K562 (cell line): ENCODE measurements around the gene QRFP. TPM values are rescaled to one million over a fixed set of nuclear protein-coding genes. Genes with fewer than 3 reads are reported as not detected.

ENCODE experiments used
- ATAC-seq: fragments of 200-7000 bp; cut with Tn5 transposase; 3 replicates; pipeline ENCODE4 v1.9.1; 2020; ENCODE audit warnings: moderate library complexity
- BruUV-seq: library from RNA; stranded (reverse); fragments of 400-500 nt; replicated peaks from 2 replicates; lab custom pipeline; 2021; lab: Mats Ljungman, UMichigan
- CTCF ChIA-PET: fragments of 300-600 bp; formaldehyde crosslinking; extraction: SDS; loops from one replicate; lab custom pipeline; 2021; ENCODE audit warnings: low intra/inter-chr PET ratio; lab: Yijun Ruan, JAX
- POLR2A ChIA-PET: fragments of 300-600, 350-650 bp; sonication (Branson Sonifier 250); formaldehyde crosslinking; extraction: SDS; loops from one replicate; lab custom pipeline; 2021; ENCODE audit warnings: antibody characterized with exemption, inconsistent platforms; lab: Yijun Ruan, JAX
- DNase-seq, 4 experiments: peaks; one replicate each; pipeline versions ENCODE4 v3.0.0 to v3.0.0-alpha.2; 2011 to 2018; ENCODE audit warnings: low spot score in 3 of 4, mixed read lengths in 3 of 4; ENCODE audit errors: extremely low read depth in 1 of 4
- FAIRE-seq: peaks from 2 replicates; lab custom pipeline; 2011; peaks lifted over from hg19 to GRCh38; lab: Jason Lieb, UNC
- H2AFZ ChIP-seq: 2 replicates; pipeline ENCODE4 v1.6.0; 2011; ENCODE audit warnings: low read depth, low read length, control low read depth, inconsistent platforms
- H3K27ac ChIP-seq: fragments of 200-600 bp; 3 replicates; pipeline ENCODE4 v1.8.0; 2011; ENCODE audit warnings: low read depth, mild to moderate bottlenecking, control low read depth, inconsistent platforms, low read length, moderate library complexity, mixed read lengths; ENCODE audit errors: extremely low read depth
- H3K27me3 ChIP-seq, 2 experiments: fragments of 300-600 bp in 1 of 2; 2 replicates in 1 of 2; 3 replicates in 1 of 2; pipeline versions ENCODE4 v1.6.0 to v1.8.0; 2011; ENCODE audit warnings: inconsistent platforms in 2 of 2, low read length in 2 of 2, mild to moderate bottlenecking in 1 of 2, mixed read lengths in 1 of 2, moderate library complexity in 1 of 2; ENCODE audit not compliant: control insufficient read depth in 2 of 2, insufficient read depth in 2 of 2
- H3K36me3 ChIP-seq: fragments of 300-600 bp; 3 replicates; pipeline ENCODE4 v1.8.0; 2011; ENCODE audit warnings: mild to moderate bottlenecking, low read length, inconsistent platforms; ENCODE audit not compliant: control insufficient read depth, insufficient read depth
- H3K4me1 ChIP-seq, 2 experiments: fragments of 200-600 bp in 1 of 2; replicated peaks in 1 of 2; 2 replicates in 1 of 2; 3 replicates in 1 of 2; pipeline versions ENCODE4 v1.5.1 to v1.8.0; 2011; ENCODE audit warnings: inconsistent platforms in 2 of 2, low read length in 2 of 2, mild to moderate bottlenecking in 1 of 2, mixed read lengths in 1 of 2, moderate library complexity in 1 of 2; ENCODE audit not compliant: control insufficient read depth in 2 of 2, insufficient read depth in 2 of 2
- H3K4me2 ChIP-seq: 2 replicates; pipeline ENCODE4 v1.6.1; 2011; ENCODE audit warnings: low read length, control low read depth, inconsistent platforms, mixed read lengths; ENCODE audit not compliant: insufficient read depth
- H3K4me3 ChIP-seq: fragments of 200-600 bp; sonication (generic), shearing (Covaris generic); 2 replicates; pipeline ENCODE4 v1.5.1; 2016; ENCODE audit warnings: control low read depth, inconsistent platforms
- H3K79me2 ChIP-seq: fragments of 200-600 bp; 3 replicates; pipeline ENCODE4 v1.8.0; 2011; ENCODE audit warnings: low read length, inconsistent platforms; ENCODE audit not compliant: control insufficient read depth, insufficient read depth
- H3K9ac ChIP-seq, 2 experiments: 2 replicates each; pipeline versions ENCODE4 v1.6.0 to v1.6.1; 2011; ENCODE audit warnings: low read depth in 2 of 2, low read length in 2 of 2, control low read depth in 1 of 2, inconsistent platforms in 1 of 2, mild to moderate bottlenecking in 1 of 2, mixed read lengths in 1 of 2; ENCODE audit not compliant: insufficient read depth in 1 of 2
- H3K9me1 ChIP-seq: one replicate; pipeline ENCODE4 v1.6.0; 2011; ENCODE audit warnings: inconsistent platforms, mild to moderate bottlenecking, low read length, moderate library complexity; ENCODE audit not compliant: control insufficient read depth, insufficient read depth
- H3K9me3 ChIP-seq: replicated peaks from 2 replicates; pipeline ENCODE4 v1.5.1; 2011; ENCODE audit warnings: low read depth, low read length, inconsistent platforms; ENCODE audit not compliant: control insufficient read depth, insufficient read depth
- H4K20me1 ChIP-seq: replicated peaks from 2 replicates; pipeline ENCODE4 v1.6.1; 2011; ENCODE audit warnings: low read length, inconsistent platforms, mixed read lengths; ENCODE audit not compliant: control insufficient read depth, insufficient read depth
- NR3C1 ChIP-seq: sonication (generic); formaldehyde crosslinking; IDR thresholded peaks from 2 replicates; pipeline ENCODE4 v1.8.1; 2022; ENCODE audit warnings: missing genetic modification reagents
- WGBS: fragments of 100-300 bp; shearing (Covaris generic); methylation state at CpG from one replicate; pipeline ENCODE4 v1.1.6; 2016; ENCODE audit warnings: low coverage, mixed read lengths; ENCODE audit not compliant: insufficient coverage; ENCODE audit errors: missing lambda C conversion rate; 5-methylcytosine and 5-hydroxymethylcytosine counted together
- in situ Hi-C: fragments of 300-500 bp; cut with MboI; formaldehyde crosslinking; loops from 4 replicates; pipeline ENCODE4 v1.15.0; 2018; ENCODE audit warnings: inconsistent platforms, mixed read lengths
- intact Hi-C: fragments of 100-400 bp; cut with micrococcal nuclease; formaldehyde crosslinking; loops from 2 replicates; pipeline ENCODE4 v1.14.2; 2022
- polyA plus RNA-seq, 8 experiments: library from polyadenylated mRNA; depleted of rRNA in 4 of 8; stranded (reverse) in 5 of 8; unstranded in 3 of 8; fragments of >200 nt; fragmentation: Nextera tagmentation in 2 of 8; fragmentation: Illumina TruSeq in 1 of 8; extraction: Ambion mirVana in 2 of 8; extraction: Trizol in 1 of 8; gene quantifications; 2 replicates each; pipeline versions ENCODE4 v1.2.1 to v1.2.3, GENCODE V29; 2011 to 2014; ENCODE audit warnings: inconsistent platforms in 1 of 8, missing spikeins in 1 of 8
- total RNA-seq, 7 experiments: library from RNA; depleted of rRNA in 6 of 7; stranded (reverse); fragments of >200 nt in 6 of 7; fragmentation: Illumina TruSeq in 2 of 7; extraction: Trizol in 2 of 7; gene quantifications; 2 replicates each; pipeline versions ENCODE4 v1.2.1 to v1.2.3, GENCODE V29; 2011 to 2021; ENCODE audit warnings: low replicate concordance in 1 of 7
- TF ChIP-seq, protein P1 (sequence below): sonication (generic); formaldehyde crosslinking; IDR thresholded peaks from 2 replicates; pipeline ENCODE4 v1.8.1; 2023; ENCODE audit warnings: mild to moderate bottlenecking, missing genetic modification reagents

Gene QRFP
- total and polyA plus RNA-seq, 9 of the 15 experiments (the other 6 are each of a cell fraction or from before 2014, with no cell fraction given), result not detected

DNA sequence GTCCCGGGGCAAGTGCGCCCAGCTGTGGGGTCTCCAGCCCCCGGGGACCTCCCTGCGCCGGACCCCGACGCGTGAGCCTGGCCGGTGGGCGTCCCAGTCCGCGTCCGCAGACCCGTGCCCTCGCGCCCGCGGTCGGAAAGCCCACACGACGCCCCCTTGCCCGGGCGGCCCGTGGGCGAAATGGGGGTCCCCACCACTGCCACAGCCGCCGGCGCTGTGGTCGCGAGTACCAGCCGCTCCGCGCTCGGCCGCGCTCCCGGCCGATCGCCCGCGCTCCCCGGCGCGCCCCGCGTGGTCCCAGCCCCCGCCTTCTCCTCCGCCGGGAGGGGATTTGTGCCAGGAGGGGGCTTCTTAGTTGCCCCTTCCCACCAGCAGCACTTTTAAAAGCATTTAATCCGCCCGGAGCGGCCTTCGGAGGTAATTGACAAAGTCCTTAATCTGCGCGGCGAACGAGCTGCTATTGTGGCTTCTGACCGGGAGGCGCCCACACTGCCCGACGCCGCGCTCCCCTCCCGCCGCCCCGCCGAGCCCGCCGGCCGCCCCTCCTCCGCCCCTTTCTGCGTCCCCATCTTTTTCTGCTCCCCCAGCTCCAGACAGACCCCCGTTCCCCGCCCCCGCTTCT is 42.9 kb upstream of the QRFP start:
- Histone ChIP-seq H3K79me2 (no peaks in the 10 kb centered on the region), H3K9ac (peak overlapping the region in 1 of 2 experiments; percentile 18; a peak in 1 of 4 replicates), H4K20me1 (peaks cover 71% of the 10 kb centered on the region), H3K9me1 (peaks cover 6% of the 10 kb centered on the region), H3K4me3 (peak overlapping the region; percentile 41; the same call in 1 of the 2 replicates), H3K36me3 (no peaks in the 10 kb centered on the region), H3K27ac (no peak overlapping the region), H3K27me3 (peaks cover 65 to 90% of the 10 kb centered on the region in 2 experiments), H3K4me2 (no peak overlapping the region), H2AFZ (no peak overlapping the region), H3K4me1 (peaks cover 0 to 42% of the 10 kb centered on the region in 2 experiments; a peak in 3 of 5 replicates), H3K9me3 (no peaks in the 10 kb centered on the region)
- 36% methylated on average over 75 of the region's 75 CpGs for WGBS
- BruUV-seq, result no TSS peak
- FAIRE-seq, result no peak
- peak in 1 of 4 experiments; percentile 62 for DNase-seq
- intact Hi-C loops (loop anchor here (2.0 kb wide), 1 partner anchor 59 kb away; no protein-coding TSS in a partner anchor), in situ Hi-C loops (no loop called here)
- ChIA-PET POLR2A (interaction anchor here (0.6 to 1.0 kb wide), 7 partner anchors 13 to 104 kb away, joined by 3 to 5 read pairs (median 3); no protein-coding TSS in a partner anchor), CTCF (interaction anchor here (2.5 to 6.7 kb wide), 4 partner anchors 73 to 238 kb away, joined by 10 to 135 read pairs (median 16); no protein-coding TSS in a partner anchor)
- TF ChIP-seq, protein P1, sequence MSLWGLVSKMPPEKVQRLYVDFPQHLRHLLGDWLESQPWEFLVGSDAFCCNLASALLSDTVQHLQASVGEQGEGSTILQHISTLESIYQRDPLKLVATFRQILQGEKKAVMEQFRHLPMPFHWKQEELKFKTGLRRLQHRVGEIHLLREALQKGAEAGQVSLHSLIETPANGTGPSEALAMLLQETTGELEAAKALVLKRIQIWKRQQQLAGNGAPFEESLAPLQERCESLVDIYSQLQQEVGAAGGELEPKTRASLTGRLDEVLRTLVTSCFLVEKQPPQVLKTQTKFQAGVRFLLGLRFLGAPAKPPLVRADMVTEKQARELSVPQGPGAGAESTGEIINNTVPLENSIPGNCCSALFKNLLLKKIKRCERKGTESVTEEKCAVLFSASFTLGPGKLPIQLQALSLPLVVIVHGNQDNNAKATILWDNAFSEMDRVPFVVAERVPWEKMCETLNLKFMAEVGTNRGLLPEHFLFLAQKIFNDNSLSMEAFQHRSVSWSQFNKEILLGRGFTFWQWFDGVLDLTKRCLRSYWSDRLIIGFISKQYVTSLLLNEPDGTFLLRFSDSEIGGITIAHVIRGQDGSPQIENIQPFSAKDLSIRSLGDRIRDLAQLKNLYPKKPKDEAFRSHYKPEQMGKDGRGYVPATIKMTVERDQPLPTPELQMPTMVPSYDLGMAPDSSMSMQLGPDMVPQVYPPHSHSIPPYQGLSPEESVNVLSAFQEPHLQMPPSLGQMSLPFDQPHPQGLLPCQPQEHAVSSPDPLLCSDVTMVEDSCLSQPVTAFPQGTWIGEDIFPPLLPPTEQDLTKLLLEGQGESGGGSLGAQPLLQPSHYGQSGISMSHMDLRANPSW (CRISPR knock-in tag), result 0 out of 2 replicates have a peak, but pooled peaks have one; percentile 54
- no peak for TF ChIP-seq NR3C1
- ATAC-seq, result no peak
